ENCODE measurements around the gene ZBTB7C. TPM values are rescaled to one million over a fixed set of nuclear protein-coding genes. Genes with fewer than 3 reads are reported as not detected.

The ZBTB7C gene
- polyA plus RNA-seq, 2 of the 4 experiments (the other 2 are of a cell fraction): 0.10 to 0.12 TPM

DNA sequence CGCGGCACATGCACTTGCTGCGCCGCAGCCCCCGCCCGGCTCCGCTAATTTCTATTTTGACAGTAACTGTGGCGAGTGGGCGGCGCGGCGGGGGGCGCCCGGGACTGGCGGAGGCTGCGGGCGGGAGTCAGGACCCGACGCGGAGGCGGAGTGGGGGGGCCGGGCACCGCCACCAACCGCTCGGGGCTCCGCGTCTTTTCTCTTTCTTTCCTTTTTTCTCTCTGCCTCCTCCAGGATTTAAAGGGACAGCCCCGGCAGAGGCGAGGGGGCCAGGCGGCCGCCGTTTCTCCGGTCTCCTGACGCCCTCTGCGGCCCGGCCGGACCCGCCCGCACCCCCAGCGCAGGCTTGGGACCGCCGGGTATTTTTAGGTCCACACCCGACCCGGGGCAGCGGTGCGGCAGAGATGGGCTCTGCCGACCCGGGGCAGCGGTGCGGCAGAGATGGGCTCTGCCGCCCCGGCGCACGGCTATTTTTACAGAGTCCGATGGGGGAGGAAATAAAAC, 460 bp upstream of the ZBTB7C start (continued):
- TF ChIP-seq FOSL2 (IDR thresholded peaks at IDR 0.05) (no peak), FOSL2 (CRISPR knock-in tag; IDR thresholded peaks at IDR 0.05) (no peak), HOXB5 (CRISPR knock-in tag; IDR thresholded peaks at IDR 0.05) (no peak), TFCP2L1 (CRISPR knock-in tag; IDR thresholded peaks at IDR 0.05) (no peak)
- TF ChIP-seq, protein P1, sequence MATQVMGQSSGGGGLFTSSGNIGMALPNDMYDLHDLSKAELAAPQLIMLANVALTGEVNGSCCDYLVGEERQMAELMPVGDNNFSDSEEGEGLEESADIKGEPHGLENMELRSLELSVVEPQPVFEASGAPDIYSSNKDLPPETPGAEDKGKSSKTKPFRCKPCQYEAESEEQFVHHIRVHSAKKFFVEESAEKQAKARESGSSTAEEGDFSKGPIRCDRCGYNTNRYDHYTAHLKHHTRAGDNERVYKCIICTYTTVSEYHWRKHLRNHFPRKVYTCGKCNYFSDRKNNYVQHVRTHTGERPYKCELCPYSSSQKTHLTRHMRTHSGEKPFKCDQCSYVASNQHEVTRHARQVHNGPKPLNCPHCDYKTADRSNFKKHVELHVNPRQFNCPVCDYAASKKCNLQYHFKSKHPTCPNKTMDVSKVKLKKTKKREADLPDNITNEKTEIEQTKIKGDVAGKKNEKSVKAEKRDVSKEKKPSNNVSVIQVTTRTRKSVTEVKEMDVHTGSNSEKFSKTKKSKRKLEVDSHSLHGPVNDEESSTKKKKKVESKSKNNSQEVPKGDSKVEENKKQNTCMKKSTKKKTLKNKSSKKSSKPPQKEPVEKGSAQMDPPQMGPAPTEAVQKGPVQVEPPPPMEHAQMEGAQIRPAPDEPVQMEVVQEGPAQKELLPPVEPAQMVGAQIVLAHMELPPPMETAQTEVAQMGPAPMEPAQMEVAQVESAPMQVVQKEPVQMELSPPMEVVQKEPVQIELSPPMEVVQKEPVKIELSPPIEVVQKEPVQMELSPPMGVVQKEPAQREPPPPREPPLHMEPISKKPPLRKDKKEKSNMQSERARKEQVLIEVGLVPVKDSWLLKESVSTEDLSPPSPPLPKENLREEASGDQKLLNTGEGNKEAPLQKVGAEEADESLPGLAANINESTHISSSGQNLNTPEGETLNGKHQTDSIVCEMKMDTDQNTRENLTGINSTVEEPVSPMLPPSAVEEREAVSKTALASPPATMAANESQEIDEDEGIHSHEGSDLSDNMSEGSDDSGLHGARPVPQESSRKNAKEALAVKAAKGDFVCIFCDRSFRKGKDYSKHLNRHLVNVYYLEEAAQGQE (IDR thresholded peaks at IDR 0.05): no peak

DNA sequence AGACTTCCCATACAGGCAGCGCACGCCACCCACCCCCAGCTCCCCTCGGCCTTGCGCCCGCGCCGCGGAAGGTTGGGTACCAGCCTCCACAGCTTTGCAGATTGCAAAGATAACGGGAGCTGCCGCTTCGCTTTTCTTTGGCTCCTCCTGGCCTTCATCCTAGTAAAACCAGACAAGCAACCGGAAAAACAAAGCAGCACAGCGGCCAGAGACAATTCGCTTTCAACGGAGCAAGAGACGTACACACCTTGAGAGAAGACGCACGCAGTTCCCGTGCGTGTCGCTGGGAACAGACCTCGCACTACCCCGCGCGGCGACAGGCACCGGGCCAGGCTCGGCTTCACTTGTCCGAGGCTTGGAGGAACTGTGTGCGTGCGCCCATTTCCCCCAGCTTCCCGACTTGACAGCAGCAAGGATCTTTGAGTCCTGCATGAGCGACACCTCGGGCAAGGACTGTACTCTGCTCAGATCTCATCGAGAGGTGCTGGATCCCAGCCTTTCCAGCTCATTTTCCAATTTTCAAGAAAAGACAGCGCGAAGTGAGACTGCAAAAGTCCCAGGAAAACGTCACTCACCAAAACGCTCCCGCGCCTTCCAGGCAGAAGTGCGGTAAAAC, 964 bp downstream of the ZBTB7C start:
- ATAC-seq: no peak
- H3K4me1 ChIP-seq: peaks cover 12% of the 10 kb centered on the region
- FAIRE-seq: no peak
- 62% methylated on average over 39 of the region's 42 CpGs for WGBS (ENCODE audit: missing lambda C conversion rate)
- H3K4me3 ChIP-seq: peak overlapping the region; percentile 78
- peak overlapping the region in 1 of 2 experiments; percentile 60; a peak in 1 of 6 replicates for H3K27ac ChIP-seq
- no peak for DNase-seq (ENCODE audit: low read depth in 1 of 2, low spot score in 1 of 2)
- H3K9me3 ChIP-seq: no peaks in the 10 kb centered on the region
- H3K4me2 ChIP-seq: peak overlapping the region; percentile 91
- ChIA-PET POLR2A (no interaction called here), CTCF (no interaction called here)
- no peak for TF ChIP-seq ZC3H11A (IDR thresholded peaks at IDR 0.05)
- TF ChIP-seq HOXA7 (CRISPR knock-in tag; IDR thresholded peaks at IDR 0.05): no peak
- no peak for TF ChIP-seq CTCF (IDR thresholded peaks at IDR 0.05)
- no peak for TF ChIP-seq JUNB (IDR thresholded peaks at IDR 0.05)
- no peak for TF ChIP-seq KDM5A (IDR thresholded peaks at IDR 0.05)
- no peak for TF ChIP-seq EHMT2 (IDR thresholded peaks at IDR 0.05; ENCODE audit: low read depth)
- TF ChIP-seq RFX5 (IDR thresholded peaks at IDR 0.05): no peak
- no peak for TF ChIP-seq HOXB13 (CRISPR knock-in tag; IDR thresholded peaks at IDR 0.05; ENCODE audit: low read depth)
- TF ChIP-seq, protein P2, sequence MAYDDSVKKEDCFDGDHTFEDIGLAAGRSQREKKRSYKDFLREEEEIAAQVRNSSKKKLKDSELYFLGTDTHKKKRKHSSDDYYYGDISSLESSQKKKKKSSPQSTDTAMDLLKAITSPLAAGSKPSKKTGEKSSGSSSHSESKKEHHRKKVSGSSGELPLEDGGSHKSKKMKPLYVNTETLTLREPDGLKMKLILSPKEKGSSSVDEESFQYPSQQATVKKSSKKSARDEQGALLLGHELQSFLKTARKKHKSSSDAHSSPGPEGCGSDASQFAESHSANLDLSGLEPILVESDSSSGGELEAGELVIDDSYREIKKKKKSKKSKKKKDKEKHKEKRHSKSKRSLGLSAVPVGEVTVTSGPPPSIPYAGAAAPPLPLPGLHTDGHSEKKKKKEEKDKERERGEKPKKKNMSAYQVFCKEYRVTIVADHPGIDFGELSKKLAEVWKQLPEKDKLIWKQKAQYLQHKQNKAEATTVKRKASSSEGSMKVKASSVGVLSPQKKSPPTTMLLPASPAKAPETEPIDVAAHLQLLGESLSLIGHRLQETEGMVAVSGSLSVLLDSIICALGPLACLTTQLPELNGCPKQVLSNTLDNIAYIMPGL (CRISPR knock-in tag; IDR thresholded peaks at IDR 0.05; ENCODE audit: borderline replicate concordance): no peak
- no peak for TF ChIP-seq CEBPB (IDR thresholded peaks at IDR 0.05)
- TF ChIP-seq RCOR1 (IDR thresholded peaks at IDR 0.05; ENCODE audit: low read depth, low read length): no peak
- no peak for TF ChIP-seq FOSB (CRISPR knock-in tag; IDR thresholded peaks at IDR 0.05)
- TF ChIP-seq SREBF2 (IDR thresholded peaks at IDR 0.05): no peak
- TF ChIP-seq ESRRA (IDR thresholded peaks at IDR 0.05; ENCODE audit: borderline replicate concordance, low read length): no peak
- TF ChIP-seq, protein P3, sequence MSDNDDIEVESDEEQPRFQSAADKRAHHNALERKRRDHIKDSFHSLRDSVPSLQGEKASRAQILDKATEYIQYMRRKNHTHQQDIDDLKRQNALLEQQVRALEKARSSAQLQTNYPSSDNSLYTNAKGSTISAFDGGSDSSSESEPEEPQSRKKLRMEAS (IDR thresholded peaks at IDR 0.05): no peak
- TF ChIP-seq CBX2 (IDR thresholded peaks at IDR 0.05; ENCODE audit: borderline replicate concordance, low read depth): no peak
- no peak for TF ChIP-seq RNF2 (IDR thresholded peaks at IDR 0.05; ENCODE audit: borderline replicate concordance, low read depth)
- TF ChIP-seq JUN (IDR thresholded peaks at IDR 0.05): no peak
- TF ChIP-seq PHF8 (IDR thresholded peaks at IDR 0.05; ENCODE audit: borderline replicate concordance, low read depth): no peak

Data from A549 (cell line).